ENCODE results near the gene CPTP. TPM values are rescaled to one million over a fixed set of nuclear protein-coding genes. Genes with fewer than 3 reads are reported as not detected.

The CPTP gene
- total and polyA plus RNA-seq, 2 donors (not counting 1 experiment from before 2014, with no cell fraction given): 17.1 to 18.8 TPM

DNA sequence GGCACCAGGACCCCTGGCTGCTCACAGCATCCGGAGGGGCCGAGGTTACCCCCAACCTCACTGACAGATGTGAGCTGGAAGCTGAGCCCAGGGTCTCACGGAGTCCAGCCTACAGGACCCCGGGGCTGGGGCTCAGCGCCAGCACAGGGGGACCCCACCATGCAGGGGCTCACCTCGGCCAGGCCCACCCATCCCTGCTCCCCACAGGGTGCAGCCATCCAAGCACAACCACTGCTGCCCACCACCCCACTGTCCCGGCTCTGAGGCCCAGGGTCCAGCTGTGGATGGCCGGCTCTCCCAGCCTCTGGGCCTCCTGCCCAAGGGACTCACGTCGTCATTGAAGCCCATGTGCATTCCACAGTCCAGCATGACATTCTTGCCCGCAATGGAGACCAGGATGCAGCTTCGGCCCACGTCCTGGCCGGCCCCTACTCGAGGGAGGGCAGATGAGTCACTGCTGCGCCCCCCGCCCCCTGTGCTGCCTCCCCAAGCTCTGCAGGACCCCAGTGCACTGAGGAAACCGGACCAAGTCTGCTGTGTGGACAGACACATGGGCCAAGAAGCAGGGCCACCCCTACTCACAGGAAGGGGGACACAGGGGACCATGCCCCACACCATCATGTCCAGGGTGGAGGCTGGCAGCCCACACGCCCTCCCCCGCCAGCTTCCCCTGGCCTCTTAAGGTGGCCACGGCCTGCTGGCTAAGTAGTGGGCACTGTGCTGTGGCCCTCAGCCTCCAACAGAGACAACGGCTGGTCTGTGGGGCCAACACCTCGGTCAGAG is 3.7 kb upstream of the CPTP start:
- Histone ChIP-seq H3K79me2 (ENCODE audit: control insufficient read depth, insufficient read depth, low read length) (peaks cover 60% of the 10 kb centered on the region), H2AFZ (ENCODE audit: insufficient read depth, low read depth, low read length, poor library complexity, severe bottlenecking) (no peak overlapping the region), H3K9me3 (ENCODE audit: control extremely low read depth in 1 of 3, control insufficient read depth in 2 of 3, insufficient read depth in 1 of 3, low read length in 2 of 3) (no peaks in the 10 kb centered on the region), H3K4me2 (replicated peaks; ENCODE audit: low read depth, low read length, poor library complexity, severe bottlenecking) (peak overlapping the region; percentile 5), H3K27ac (ENCODE audit: low read length in 2 of 2) (no peak overlapping the region), H3K4me1 (ENCODE audit: control insufficient read depth in 2 of 2, insufficient read depth in 2 of 2, low read length in 2 of 2) (peaks cover 16 to 27% of the 10 kb centered on the region in 2 donors), H3K27me3 (replicated peaks in 1 of 4; ENCODE audit: control extremely low read depth in 1 of 4, control insufficient read depth in 3 of 4, insufficient read depth in 4 of 4, low read length in 3 of 4) (no peaks in the 10 kb centered on the region), H3K9ac (ENCODE audit: low read length) (no peak overlapping the region), H4K20me1 (ENCODE audit: control insufficient read depth, insufficient read depth, low read length, poor library complexity, severe bottlenecking) (peaks cover 58% of the 10 kb centered on the region), H3K4me3 (ENCODE audit: control extremely low read depth in 1 of 5, extremely low read depth in 1 of 5, insufficient read depth in 1 of 5, low read depth in 2 of 5, low read length in 4 of 5) (no peak overlapping the region), H3K36me3 (replicated peaks in 1 of 2; ENCODE audit: control extremely low read depth in 1 of 2, control insufficient read depth in 1 of 2, extremely low read depth in 1 of 2, insufficient read depth in 2 of 2, low read length in 1 of 2) (peaks cover 0 to 20% of the 10 kb centered on the region in 2 experiments)
- ATAC-seq (ENCODE audit: low read depth): no peak
- H3K4me1 Mint-ChIP-seq: peaks cover 24% of the 10 kb centered on the region
- CTCF ChIA-PET: interaction anchor here (1.3 kb wide), 1 partner anchor 11 kb away, joined by 3 read pairs; no protein-coding TSS in a partner anchor
- no peaks in the 10 kb centered on the region for H3K9me3 Mint-ChIP-seq (ENCODE audit: insufficient read depth)
- peak overlapping the region; percentile 37 for H3K27ac Mint-ChIP-seq
- H3K4me3 Mint-ChIP-seq: no peak overlapping the region
- no peak for DNase-seq
- TF ChIP-seq EZH2 (IDR thresholded peaks at IDR 0.05; ENCODE audit: borderline replicate concordance, insufficient read depth, low read depth, low read length, poor library complexity, severe bottlenecking): no peak
- TF ChIP-seq, protein P1, sequence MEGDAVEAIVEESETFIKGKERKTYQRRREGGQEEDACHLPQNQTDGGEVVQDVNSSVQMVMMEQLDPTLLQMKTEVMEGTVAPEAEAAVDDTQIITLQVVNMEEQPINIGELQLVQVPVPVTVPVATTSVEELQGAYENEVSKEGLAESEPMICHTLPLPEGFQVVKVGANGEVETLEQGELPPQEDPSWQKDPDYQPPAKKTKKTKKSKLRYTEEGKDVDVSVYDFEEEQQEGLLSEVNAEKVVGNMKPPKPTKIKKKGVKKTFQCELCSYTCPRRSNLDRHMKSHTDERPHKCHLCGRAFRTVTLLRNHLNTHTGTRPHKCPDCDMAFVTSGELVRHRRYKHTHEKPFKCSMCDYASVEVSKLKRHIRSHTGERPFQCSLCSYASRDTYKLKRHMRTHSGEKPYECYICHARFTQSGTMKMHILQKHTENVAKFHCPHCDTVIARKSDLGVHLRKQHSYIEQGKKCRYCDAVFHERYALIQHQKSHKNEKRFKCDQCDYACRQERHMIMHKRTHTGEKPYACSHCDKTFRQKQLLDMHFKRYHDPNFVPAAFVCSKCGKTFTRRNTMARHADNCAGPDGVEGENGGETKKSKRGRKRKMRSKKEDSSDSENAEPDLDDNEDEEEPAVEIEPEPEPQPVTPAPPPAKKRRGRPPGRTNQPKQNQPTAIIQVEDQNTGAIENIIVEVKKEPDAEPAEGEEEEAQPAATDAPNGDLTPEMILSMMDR (IDR thresholded peaks at IDR 0.05): no peak
- intact Hi-C loops (cut with micrococcal nuclease): no loop called here
- POLR2A ChIA-PET: no interaction called here
- no peaks in the 10 kb centered on the region for H3K27me3 Mint-ChIP-seq
- WGBS (ENCODE audit: insufficient coverage): 97% methylated on average over 23 of the region's 23 CpGs

GRCh38 chr1:1321477-1321876 is 3.1 kb upstream of the CPTP start:
- H2AFZ ChIP-seq (ENCODE audit: insufficient read depth, low read depth, low read length, poor library complexity, severe bottlenecking): no peak overlapping the region
- POLR2A ChIA-PET: no interaction called here
- H3K27me3 ChIP-seq (replicated peaks in 1 of 4; ENCODE audit: control extremely low read depth in 1 of 4, control insufficient read depth in 3 of 4, insufficient read depth in 4 of 4, low read length in 3 of 4): no peaks in the 10 kb centered on the region
- no peaks in the 10 kb centered on the region for H3K9me3 Mint-ChIP-seq (ENCODE audit: insufficient read depth)
- peaks cover 20 to 32% of the 10 kb centered on the region in 2 donors for H3K4me1 ChIP-seq (ENCODE audit: control insufficient read depth in 2 of 2, insufficient read depth in 2 of 2, low read length in 2 of 2)
- H3K27me3 Mint-ChIP-seq: no peaks in the 10 kb centered on the region
- H3K4me3 ChIP-seq (ENCODE audit: control extremely low read depth in 1 of 5, extremely low read depth in 1 of 5, insufficient read depth in 1 of 5, low read depth in 2 of 5, low read length in 4 of 5): no peak overlapping the region
- 97% methylated on average over 8 of the region's 8 CpGs for WGBS (ENCODE audit: insufficient coverage)
- no peak for TF ChIP-seq EZH2 (IDR thresholded peaks at IDR 0.05; ENCODE audit: borderline replicate concordance, insufficient read depth, low read depth, low read length, poor library complexity, severe bottlenecking)
- TF ChIP-seq, protein P1 (IDR thresholded peaks at IDR 0.05): no peak
- no peak for DNase-seq
- no peak overlapping the region for H3K4me3 Mint-ChIP-seq
- H3K27ac Mint-ChIP-seq: peak overlapping the region; percentile 37
- H3K36me3 ChIP-seq (replicated peaks in 1 of 2; ENCODE audit: control extremely low read depth in 1 of 2, control insufficient read depth in 1 of 2, extremely low read depth in 1 of 2, insufficient read depth in 2 of 2, low read length in 1 of 2): peaks cover 0 to 20% of the 10 kb centered on the region in 2 experiments
- H4K20me1 ChIP-seq (ENCODE audit: control insufficient read depth, insufficient read depth, low read length, poor library complexity, severe bottlenecking): peaks cover 62% of the 10 kb centered on the region
- H3K9ac ChIP-seq (ENCODE audit: low read length): no peak overlapping the region
- H3K27ac ChIP-seq (ENCODE audit: low read length in 2 of 2): no peak overlapping the region
- H3K79me2 ChIP-seq (ENCODE audit: control insufficient read depth, insufficient read depth, low read length): peaks cover 63% of the 10 kb centered on the region
- ATAC-seq (ENCODE audit: low read depth): no peak
- no peaks in the 10 kb centered on the region for H3K9me3 ChIP-seq (ENCODE audit: control extremely low read depth in 1 of 3, control insufficient read depth in 2 of 3, insufficient read depth in 1 of 3, low read length in 2 of 3)
- CTCF ChIA-PET: interaction anchor here (1.3 kb wide), 1 partner anchor 12 kb away, joined by 3 read pairs; no protein-coding TSS in a partner anchor
- no peak overlapping the region for H3K4me2 ChIP-seq (replicated peaks; ENCODE audit: low read depth, low read length, poor library complexity, severe bottlenecking)
- intact Hi-C loops (cut with micrococcal nuclease): no loop called here
- H3K4me1 Mint-ChIP-seq: peaks cover 29% of the 10 kb centered on the region
